ENCODE data around the gene AQP4. TPM values are rescaled to one million over a fixed set of nuclear protein-coding genes. Genes with fewer than 3 reads are reported as not detected.
A peak's percentile ranks its signal among the peaks of the same experiment; 100 is the strongest.

Gene AQP4
- total RNA-seq, 1 experiment from 2014 or later: not detected

DNA sequence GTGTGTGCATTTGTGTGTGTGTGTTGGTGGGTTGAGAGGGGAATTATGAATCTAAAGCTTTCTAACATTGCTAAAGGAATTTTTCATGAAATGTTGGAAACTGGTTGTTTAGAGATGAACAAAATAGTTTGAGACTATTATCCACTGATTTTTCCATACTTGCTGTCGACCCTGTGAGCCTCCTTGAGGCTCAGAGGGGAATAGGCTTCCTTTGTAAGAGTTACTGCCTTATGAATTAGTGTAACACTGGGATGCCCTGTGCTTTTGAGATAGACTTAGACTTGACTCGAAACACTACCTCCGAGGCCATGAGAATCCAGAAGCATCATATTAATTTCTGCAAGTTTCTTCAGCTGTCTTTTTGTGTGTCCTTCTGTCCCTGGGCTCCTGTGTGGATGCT is 37.9 kb downstream of the AQP4 start:
- Histone ChIP-seq H3K4me1 (ENCODE audit: low read length) (no peaks in the 10 kb centered on the region), H3K9me3 (ENCODE audit: low read length) (no peaks in the 10 kb centered on the region), H3K79me2 (ENCODE audit: low read length) (no peaks in the 10 kb centered on the region), H3K4me2 (ENCODE audit: low read depth, low read length, poor library complexity, severe bottlenecking) (no peak overlapping the region), H3K36me3 (ENCODE audit: insufficient read depth, low read length) (no peaks in the 10 kb centered on the region), H3K9me2 (replicated peaks; ENCODE audit: insufficient read depth, low read length) (no peaks in the 10 kb centered on the region), H3K27ac (ENCODE audit: low read length) (no peak overlapping the region), H3K27me3 (ENCODE audit: low read length) (no peaks in the 10 kb centered on the region), H4K20me1 (ENCODE audit: insufficient read depth, low read depth, low read length) (no peaks in the 10 kb centered on the region), H3K4me3 (ENCODE audit: low read length) (no peak overlapping the region), H2AFZ (ENCODE audit: low read length) (no peak overlapping the region), H3K9ac (ENCODE audit: low read length) (no peak overlapping the region)
- DNase-seq: no peak

DNA sequence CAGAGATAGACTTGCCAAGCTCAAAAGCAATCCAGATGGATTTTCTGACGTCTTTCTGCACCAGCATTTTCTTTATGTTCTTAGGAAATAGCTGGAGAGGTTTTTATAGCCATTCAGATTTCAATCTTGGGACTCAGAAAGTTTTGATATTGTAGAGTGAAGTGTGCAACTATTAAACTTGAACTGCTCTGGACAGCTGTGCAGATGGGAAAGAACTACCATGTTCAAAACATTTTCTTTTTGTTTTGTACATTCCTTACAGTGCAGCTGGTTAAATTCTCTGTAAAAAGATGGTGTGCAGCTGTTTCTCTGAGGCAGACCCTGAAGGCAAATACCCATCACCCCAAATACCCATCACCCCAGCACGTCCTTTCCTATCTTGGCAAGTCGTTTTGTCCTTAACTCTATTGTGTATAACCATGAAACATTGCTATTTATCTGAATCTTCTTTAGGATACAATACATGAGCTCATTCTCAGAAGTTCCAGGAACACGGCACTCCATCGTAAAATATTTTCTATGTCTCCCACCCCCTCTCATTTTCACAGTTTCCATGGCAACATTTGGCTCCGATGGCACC is 38.8 kb downstream of the AQP4 start:
- Histone ChIP-seq H3K9ac (ENCODE audit: low read length) (no peak overlapping the region), H3K4me3 (ENCODE audit: low read length) (no peak overlapping the region), H3K79me2 (ENCODE audit: low read length) (no peaks in the 10 kb centered on the region), H3K27me3 (ENCODE audit: low read length) (no peaks in the 10 kb centered on the region), H3K4me2 (ENCODE audit: low read depth, low read length, poor library complexity, severe bottlenecking) (no peak overlapping the region), H3K36me3 (ENCODE audit: insufficient read depth, low read length) (no peaks in the 10 kb centered on the region), H3K4me1 (ENCODE audit: low read length) (no peaks in the 10 kb centered on the region), H4K20me1 (ENCODE audit: insufficient read depth, low read depth, low read length) (no peaks in the 10 kb centered on the region), H3K9me2 (replicated peaks; ENCODE audit: insufficient read depth, low read length) (no peaks in the 10 kb centered on the region), H2AFZ (ENCODE audit: low read length) (no peak overlapping the region), H3K9me3 (ENCODE audit: low read length) (no peaks in the 10 kb centered on the region), H3K27ac (ENCODE audit: low read length) (no peak overlapping the region)
- DNase-seq: no peak

DNA sequence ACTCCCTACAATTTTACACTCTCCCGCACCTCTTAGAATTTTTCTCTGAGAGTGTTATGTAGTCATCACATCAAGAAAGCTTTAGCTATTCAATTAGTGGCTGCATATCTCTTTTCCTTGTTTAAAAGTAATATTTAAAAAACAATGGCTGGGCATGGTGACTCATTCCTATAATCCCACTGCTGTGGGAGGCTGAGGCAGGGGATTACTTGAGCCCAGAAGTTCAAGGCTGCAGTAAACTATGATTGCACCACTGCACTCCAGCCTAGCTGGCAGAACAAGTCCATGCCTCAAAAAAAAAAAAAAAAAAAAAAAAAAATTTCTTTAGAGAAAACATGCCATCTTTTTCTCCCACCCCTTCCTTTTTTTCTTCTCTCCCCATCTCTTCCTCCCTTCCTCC is 44.3 kb downstream of the AQP4 start:
- Histone ChIP-seq H3K4me1 (ENCODE audit: low read length) (no peaks in the 10 kb centered on the region), H3K27ac (ENCODE audit: low read length) (no peak overlapping the region)

DNA sequence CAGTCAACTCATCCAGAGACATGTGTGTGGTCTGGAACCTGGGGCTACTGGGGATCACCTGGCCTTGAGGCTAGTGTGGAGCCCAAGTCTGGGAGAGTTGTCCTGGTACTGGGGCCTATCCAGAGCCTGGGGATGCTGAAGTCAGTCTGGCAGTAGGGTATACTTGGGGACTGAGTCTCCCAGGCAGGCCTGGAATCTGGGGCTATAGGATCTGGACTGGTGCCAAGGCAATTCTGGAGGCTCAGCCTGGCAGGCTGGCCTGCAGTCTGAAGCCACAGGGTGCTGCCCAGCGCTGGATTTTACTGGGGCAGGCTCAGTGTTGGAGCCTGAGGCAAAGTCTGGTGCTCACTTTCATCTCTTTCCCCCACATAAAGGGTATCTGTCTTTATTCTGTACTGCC is 46.5 kb downstream of the AQP4 start:
- no peaks in the 10 kb centered on the region for H4K20me1 ChIP-seq (ENCODE audit: insufficient read depth, low read depth, low read length)
- H3K27ac ChIP-seq (ENCODE audit: low read length): no peak overlapping the region
- no peaks in the 10 kb centered on the region for H3K27me3 ChIP-seq (ENCODE audit: low read length)
- H3K4me2 ChIP-seq (ENCODE audit: low read depth, low read length, poor library complexity, severe bottlenecking): no peak overlapping the region
- no peaks in the 10 kb centered on the region for H3K4me1 ChIP-seq (ENCODE audit: low read length)
- H2AFZ ChIP-seq (ENCODE audit: low read length): no peak overlapping the region
- no peaks in the 10 kb centered on the region for H3K9me2 ChIP-seq (replicated peaks; ENCODE audit: insufficient read depth, low read length)
- no peaks in the 10 kb centered on the region for H3K36me3 ChIP-seq (ENCODE audit: insufficient read depth, low read length)
- DNase-seq: no peak
- no peak overlapping the region for H3K4me3 ChIP-seq (ENCODE audit: low read length)
- no peak overlapping the region for H3K9ac ChIP-seq (ENCODE audit: low read length)
- peaks cover 9% of the 10 kb centered on the region for H3K9me3 ChIP-seq (ENCODE audit: low read length)
- no peaks in the 10 kb centered on the region for H3K79me2 ChIP-seq (ENCODE audit: low read length)

More for the DNA sequence above, 44.3 kb downstream of the AQP4 start:
- no peak for DNase-seq
- H3K79me2 ChIP-seq (ENCODE audit: low read length): no peaks in the 10 kb centered on the region
- H3K9ac ChIP-seq (ENCODE audit: low read length): no peak overlapping the region
- no peak overlapping the region for H2AFZ ChIP-seq (ENCODE audit: low read length)
- H3K4me2 ChIP-seq (ENCODE audit: low read depth, low read length, poor library complexity, severe bottlenecking): no peak overlapping the region
- no peaks in the 10 kb centered on the region for H3K27me3 ChIP-seq (ENCODE audit: low read length)
- H3K9me3 ChIP-seq (ENCODE audit: low read length): peaks cover 9% of the 10 kb centered on the region
- H3K4me3 ChIP-seq (ENCODE audit: low read length): no peak overlapping the region
- no peaks in the 10 kb centered on the region for H4K20me1 ChIP-seq (ENCODE audit: insufficient read depth, low read depth, low read length)
- H3K9me2 ChIP-seq (replicated peaks; ENCODE audit: insufficient read depth, low read length): no peaks in the 10 kb centered on the region
- H3K36me3 ChIP-seq (ENCODE audit: insufficient read depth, low read length): no peaks in the 10 kb centered on the region

DNA sequence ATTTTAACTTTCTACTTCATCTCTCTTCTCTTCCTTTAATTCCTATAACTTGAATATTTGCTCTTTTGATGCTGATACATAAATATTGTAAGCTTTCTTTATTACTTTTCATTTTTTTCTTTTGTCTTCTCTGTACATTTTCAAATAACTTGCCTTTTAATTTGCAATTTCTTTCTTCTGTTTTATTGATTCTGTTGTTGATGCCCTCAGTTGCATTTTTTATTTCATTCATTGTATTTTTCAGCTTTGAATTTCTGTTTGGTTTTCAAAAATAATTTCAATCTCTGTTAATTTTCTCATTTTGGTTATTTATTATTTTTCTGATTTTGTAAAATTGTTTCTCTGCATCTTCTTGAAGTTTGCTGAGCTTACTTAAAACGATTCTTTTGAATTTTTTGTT is 47.0 kb downstream of the AQP4 start:
- H3K36me3 ChIP-seq (ENCODE audit: insufficient read depth, low read length): no peaks in the 10 kb centered on the region

DNA sequence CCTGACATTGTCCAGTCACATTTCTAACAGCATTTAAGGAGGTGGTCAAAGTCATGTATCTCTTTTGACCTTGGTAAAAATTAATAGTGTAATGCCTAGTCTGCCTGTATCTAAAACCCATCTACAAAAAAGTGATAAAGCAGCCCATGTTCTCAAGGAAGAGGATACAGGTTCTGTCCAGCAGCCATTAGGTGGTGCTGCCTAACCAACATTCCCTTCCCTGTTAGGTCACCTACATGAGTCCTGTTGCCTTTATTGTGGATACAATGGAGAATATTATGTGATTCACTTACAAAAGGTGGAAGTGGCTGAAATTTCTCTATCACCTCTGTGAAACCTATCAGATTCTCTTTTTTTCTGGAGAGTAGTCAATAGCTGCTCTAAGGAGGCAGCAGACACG is 52.5 kb downstream of the AQP4 start:
- H3K9ac ChIP-seq (ENCODE audit: low read length): no peak overlapping the region
- H4K20me1 ChIP-seq (ENCODE audit: insufficient read depth, low read depth, low read length): no peaks in the 10 kb centered on the region
- H3K4me2 ChIP-seq (ENCODE audit: low read depth, low read length, poor library complexity, severe bottlenecking): no peak overlapping the region
- no peaks in the 10 kb centered on the region for H3K9me2 ChIP-seq (replicated peaks; ENCODE audit: insufficient read depth, low read length)
- peak; percentile 60 for DNase-seq
- H3K4me3 ChIP-seq (ENCODE audit: low read length): no peak overlapping the region
- H3K27me3 ChIP-seq (ENCODE audit: low read length): no peaks in the 10 kb centered on the region
- H3K4me1 ChIP-seq (ENCODE audit: low read length): no peaks in the 10 kb centered on the region
- H2AFZ ChIP-seq (ENCODE audit: low read length): no peak overlapping the region
- no peak overlapping the region for H3K27ac ChIP-seq (ENCODE audit: low read length)
- H3K36me3 ChIP-seq (ENCODE audit: insufficient read depth, low read length): no peaks in the 10 kb centered on the region
- no peaks in the 10 kb centered on the region for H3K79me2 ChIP-seq (ENCODE audit: low read length)
- H3K9me3 ChIP-seq (ENCODE audit: low read length): peaks cover 3% of the 10 kb centered on the region; the same call in 1 of the 2 replicates

More for the DNA sequence above, 47.0 kb downstream of the AQP4 start:
- H3K9me3 ChIP-seq (ENCODE audit: low read length): peaks cover 9% of the 10 kb centered on the region
- DNase-seq: no peak
- no peak overlapping the region for H3K4me3 ChIP-seq (ENCODE audit: low read length)
- H2AFZ ChIP-seq (ENCODE audit: low read length): no peak overlapping the region
- no peaks in the 10 kb centered on the region for H3K9me2 ChIP-seq (replicated peaks; ENCODE audit: insufficient read depth, low read length)
- no peaks in the 10 kb centered on the region for H3K4me1 ChIP-seq (ENCODE audit: low read length)
- no peaks in the 10 kb centered on the region for H3K27me3 ChIP-seq (ENCODE audit: low read length)
- no peaks in the 10 kb centered on the region for H4K20me1 ChIP-seq (ENCODE audit: insufficient read depth, low read depth, low read length)
- H3K79me2 ChIP-seq (ENCODE audit: low read length): no peaks in the 10 kb centered on the region
- H3K4me2 ChIP-seq (ENCODE audit: low read depth, low read length, poor library complexity, severe bottlenecking): no peak overlapping the region
- no peak overlapping the region for H3K27ac ChIP-seq (ENCODE audit: low read length)
- H3K9ac ChIP-seq (ENCODE audit: low read length): no peak overlapping the region

DNA sequence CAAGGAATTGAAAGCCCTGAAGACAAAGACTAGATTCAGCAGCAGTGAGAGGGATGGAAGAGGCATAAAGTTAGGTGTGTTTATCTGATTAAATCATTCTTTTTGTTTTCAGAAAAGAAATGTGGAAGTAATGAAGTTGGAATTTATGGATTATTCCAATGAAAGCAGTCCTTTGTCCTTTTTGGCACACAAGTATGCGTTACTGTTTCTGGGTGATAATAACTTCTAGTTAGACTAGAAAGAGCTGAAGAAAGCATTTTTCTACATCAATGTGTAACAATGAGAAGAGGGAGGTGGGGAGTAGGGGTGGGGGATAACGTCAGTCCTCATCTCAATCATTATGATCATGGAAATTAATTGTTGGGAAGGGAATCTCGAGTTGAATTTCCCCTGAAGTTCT is 53.0 kb downstream of the AQP4 start:
- Histone ChIP-seq H3K9me2 (replicated peaks; ENCODE audit: insufficient read depth, low read length) (peaks cover 4% of the 10 kb centered on the region; the same call in 1 of the 2 replicates), H3K4me3 (ENCODE audit: low read length) (no peak overlapping the region), H3K27me3 (ENCODE audit: low read length) (no peaks in the 10 kb centered on the region), H3K79me2 (ENCODE audit: low read length) (no peaks in the 10 kb centered on the region), H3K4me1 (ENCODE audit: low read length) (no peaks in the 10 kb centered on the region), H4K20me1 (ENCODE audit: insufficient read depth, low read depth, low read length) (no peaks in the 10 kb centered on the region), H3K4me2 (ENCODE audit: low read depth, low read length, poor library complexity, severe bottlenecking) (no peak overlapping the region), H3K27ac (ENCODE audit: low read length) (no peak overlapping the region), H2AFZ (ENCODE audit: low read length) (no peak overlapping the region), H3K9me3 (ENCODE audit: low read length) (no peaks in the 10 kb centered on the region), H3K36me3 (ENCODE audit: insufficient read depth, low read length) (no peaks in the 10 kb centered on the region), H3K9ac (ENCODE audit: low read length) (no peak overlapping the region)
- no peak for DNase-seq

DNA sequence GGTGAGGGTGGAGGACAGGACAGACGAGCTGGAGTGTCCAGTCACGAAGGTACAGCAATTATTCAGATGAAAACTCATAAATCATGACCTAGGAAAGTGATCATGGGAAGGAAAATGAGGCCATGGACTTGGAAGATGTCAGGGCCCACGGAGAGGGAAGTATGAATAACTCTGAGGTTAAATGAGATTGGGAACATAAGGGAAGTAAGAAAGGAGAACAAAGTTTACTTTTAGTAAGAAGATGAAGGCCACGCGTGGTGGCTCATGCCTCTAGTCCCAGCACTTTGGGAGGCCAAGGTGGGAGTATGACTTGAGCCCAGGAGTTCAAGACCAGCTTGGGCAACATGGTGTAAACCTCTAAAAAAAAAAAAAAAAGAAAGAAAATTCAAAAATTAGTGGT is 56.2 kb downstream of the AQP4 start:
- Histone ChIP-seq H2AFZ (ENCODE audit: low read length) (no peak overlapping the region), H3K27ac (ENCODE audit: low read length) (no peak overlapping the region), H3K9me3 (ENCODE audit: low read length) (no peaks in the 10 kb centered on the region), H4K20me1 (ENCODE audit: insufficient read depth, low read depth, low read length) (no peaks in the 10 kb centered on the region), H3K9me2 (replicated peaks; ENCODE audit: insufficient read depth, low read length) (peaks cover 4% of the 10 kb centered on the region; the same call in 1 of the 2 replicates), H3K4me2 (ENCODE audit: low read depth, low read length, poor library complexity, severe bottlenecking) (no peak overlapping the region), H3K36me3 (ENCODE audit: insufficient read depth, low read length) (no peaks in the 10 kb centered on the region), H3K9ac (ENCODE audit: low read length) (no peak overlapping the region), H3K79me2 (ENCODE audit: low read length) (no peaks in the 10 kb centered on the region), H3K4me3 (ENCODE audit: low read length) (no peak overlapping the region), H3K4me1 (ENCODE audit: low read length) (no peaks in the 10 kb centered on the region), H3K27me3 (ENCODE audit: low read length) (no peaks in the 10 kb centered on the region)
- DNase-seq: no peak

Measured in Karpas-422 (cell line).